ENCODE measurements around the gene TET1. TPM values are rescaled to one million over a fixed set of nuclear protein-coding genes. Genes with fewer than 3 reads are reported as not detected.
"Not testable (repeated sequence)": the region's sequence is repeated elsewhere in the genome, so short reads cannot be mapped to it uniquely, and the experiment has no call there.

Gene TET1
- polyA plus RNA-seq (2013, experiment 1 of 2; ENCODE audit: insufficient read length): 4.4 TPM
- polyA plus RNA-seq (2013, experiment 2 of 2; ENCODE audit: insufficient read length): 4.3 TPM

GRCh38 chr10:68560186-68560942 is at the start of gene TET1:
Gene TET1, plus strand, starts transcription at chr10:68560337. Its CDS starts 12,002 bp downstream, at chr10:68572339.
- DNase-seq: peak; percentile 70

GRCh38 chr10:68516216-68516615 is 43.9 kb upstream of the TET1 start:
- not testable (repeated sequence) for DNase-seq

GRCh38 chr10:68516766-68517165 is 43.4 kb upstream of the TET1 start:
- peak; percentile 82 for DNase-seq

GRCh38 chr10:68517188-68517587 is 42.9 kb upstream of the TET1 start:
- DNase-seq: peak; percentile 5

- not testable (repeated sequence) for DNase-seq
These were observed 41.5 kb upstream of the TET1 start for GRCh38 chr10:68518609-68519008.

- not testable (repeated sequence) for DNase-seq
These were observed 34.6 kb upstream of the TET1 start for GRCh38 chr10:68525490-68526038.

GRCh38 chr10:68526634-68527307 is 33.4 kb upstream of the TET1 start:
- no peak for DNase-seq

- no peak for DNase-seq
These were observed 23.2 kb upstream of the TET1 start for GRCh38 chr10:68536973-68537372.

GRCh38 chr10:68537796-68538195 is 22.3 kb upstream of the TET1 start:
- no peak for DNase-seq

GRCh38 chr10:68543004-68543918 is 16.9 kb upstream of the TET1 start:
- DNase-seq: peak; percentile 51

GRCh38 chr10:68550747-68551411 is 9.3 kb upstream of the TET1 start:
- peak; percentile 84 for DNase-seq

GRCh38 chr10:68553138-68553537 is 7.0 kb upstream of the TET1 start:
- no peak for DNase-seq

GRCh38 chr10:68553599-68553998 is 6.5 kb upstream of the TET1 start:
- no peak for DNase-seq

- no peak for DNase-seq
These were observed 1.7 kb upstream of the TET1 start for GRCh38 chr10:68558478-68558877.

GRCh38 chr10:68559251-68559650 is 886 bp upstream of the TET1 start:
- no peak for DNase-seq

- DNase-seq: no peak
These were observed 324 bp upstream of the TET1 start for GRCh38 chr10:68559841-68560185.

GRCh38 chr10:68560943-68561864 is 1.1 kb downstream of the TET1 start:
- peak; percentile 40 for DNase-seq

GRCh38 chr10:68561865-68562649 is 1.9 kb downstream of the TET1 start:
- DNase-seq: no peak

GRCh38 chr10:68562661-68563570 is 2.8 kb downstream of the TET1 start:
- DNase-seq: peak; percentile 70
